CD8-positive, alpha-beta memory T cell (primary cell): ENCODE data around the gene OMA1. TPM values are rescaled to one million over a fixed set of nuclear protein-coding genes. Genes with fewer than 3 reads are reported as not detected.
"Not testable (repeated sequence)": the region's sequence is repeated elsewhere in the genome, so short reads cannot be mapped to it uniquely, and the experiment has no call there.

Experiments used
- CTCF ChIA-PET: fragments of 350-600 bp; sonication (Branson Sonifier 250); formaldehyde crosslinking; loops from one replicate; lab custom pipeline; 2021; ENCODE audit warnings: antibody characterized with exemption; lab: Charles Lee
- POLR2A ChIA-PET: fragments of 350-600 bp; sonication (Branson Sonifier 250); formaldehyde crosslinking; loops from one replicate; lab custom pipeline; 2021; ENCODE audit warnings: antibody characterized with exemption; lab: Charles Lee
- DNase-seq, 5 donors: peaks; one replicate each; pipeline versions ENCODE4 v3.0.0 to v3.0.0-alpha.2; 2020 to 2022; ENCODE audit warnings: mixed read lengths in 1 of 5
- H3K27ac ChIP-seq: one replicate; pipeline ENCODE4 v1.7.0; 2013; ENCODE audit warnings: low read depth, mild to moderate bottlenecking, low read length, moderate library complexity
- H3K27me3 ChIP-seq: 2 replicates; pipeline ENCODE4 v1.7.0; 2013; ENCODE audit warnings: low read length, mild to moderate bottlenecking; ENCODE audit not compliant: insufficient read depth, poor library complexity, severe bottlenecking
- H3K36me3 ChIP-seq: 2 replicates; pipeline ENCODE4 v1.7.0; 2013; ENCODE audit warnings: mild to moderate bottlenecking, low read length, moderate library complexity; ENCODE audit not compliant: insufficient read depth
- H3K4me1 ChIP-seq: 2 replicates; pipeline ENCODE4 v1.7.0; 2013; ENCODE audit warnings: mild to moderate bottlenecking, low read length, moderate library complexity; ENCODE audit not compliant: insufficient read depth
- H3K4me3 ChIP-seq: 2 replicates; pipeline ENCODE4 v1.7.0; 2013; ENCODE audit warnings: mild to moderate bottlenecking, low read length
- H3K9me3 ChIP-seq: 2 replicates; pipeline ENCODE4 v1.7.0; 2013; ENCODE audit warnings: mild to moderate bottlenecking, low read length
- H3K27ac Mint-ChIP-seq, 8 donors: one replicate each; pipeline ENCODE4 v1.8.0; 2020 to 2021; ENCODE audit warnings: mixed read lengths in 8 of 8, mild to moderate bottlenecking in 6 of 8, inconsistent platforms in 3 of 8, moderate library complexity in 3 of 8
- H3K27me3 Mint-ChIP-seq, 2 donors: one replicate each; pipeline ENCODE4 v1.8.0; 2020 to 2021; ENCODE audit warnings: mixed read lengths in 2 of 2, mild to moderate bottlenecking in 1 of 2, moderate library complexity in 1 of 2
- H3K36me3 Mint-ChIP-seq, 3 donors: one replicate each; pipeline ENCODE4 v1.8.0; 2020 to 2021; ENCODE audit warnings: mixed read lengths in 3 of 3, inconsistent platforms in 1 of 3, mild to moderate bottlenecking in 1 of 3
- H3K4me1 Mint-ChIP-seq, 3 donors: one replicate each; pipeline ENCODE4 v1.8.0; 2020 to 2021; ENCODE audit warnings: mixed read lengths in 3 of 3, inconsistent platforms in 1 of 3, mild to moderate bottlenecking in 1 of 3
- H3K4me3 Mint-ChIP-seq, 7 donors: one replicate each; pipeline ENCODE4 v1.8.0; 2020 to 2021; ENCODE audit warnings: mixed read lengths in 7 of 7, mild to moderate bottlenecking in 6 of 7, moderate library complexity in 4 of 7, inconsistent platforms in 2 of 7
- H3K9me3 Mint-ChIP-seq, 5 donors: one replicate each; pipeline ENCODE4 v1.8.0; 2020 to 2022; ENCODE audit warnings: mixed read lengths in 5 of 5, mild to moderate bottlenecking in 3 of 5, moderate library complexity in 2 of 5, inconsistent platforms in 1 of 5
- polyA plus RNA-seq: library from polyadenylated mRNA; unstranded; fragments of 300-500 nt; fragmentation: Illumina TruSeq; gene quantifications from one replicate; pipeline ENCODE4 v1.2.3, GENCODE V29; 2021
- total RNA-seq, 2 experiments: library from RNA; stranded (reverse); gene quantifications; one replicate each; pipeline ENCODE4 v1.2.3, GENCODE V29; 2021

OMA1 gene
- total and polyA plus RNA-seq, 3 experiments from 2014 or later: 15.9 to 40.5 (median 17.6) TPM

DNA sequence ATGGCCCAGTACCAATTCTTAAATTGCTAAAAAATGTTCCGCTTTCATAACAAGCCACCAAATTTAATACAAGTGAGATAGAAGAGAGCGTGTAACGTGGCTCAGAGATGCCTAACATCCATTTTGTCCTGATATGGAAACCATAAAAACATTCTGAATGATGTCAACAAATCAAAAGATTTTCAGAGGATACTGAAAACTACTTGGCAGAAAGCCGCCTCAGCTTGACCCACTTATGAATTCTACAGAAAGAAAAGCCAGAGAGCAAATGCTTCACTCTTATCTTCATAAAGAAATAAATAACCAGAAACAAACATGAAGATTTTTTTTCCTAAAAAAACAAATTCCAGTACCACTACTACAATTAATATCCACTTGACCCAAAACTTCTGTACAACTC lies 41.2 kb downstream of the OMA1 start:
- H3K36me3 Mint-ChIP-seq: peaks cover 17 to 72% (median 41%) of the 10 kb centered on the region in 3 donors
- Histone ChIP-seq H3K4me3 (no peak overlapping the region), H3K4me1 (no peaks in the 10 kb centered on the region), H3K9me3 (no peaks in the 10 kb centered on the region), H3K27ac (no peak overlapping the region), H3K27me3 (no peaks in the 10 kb centered on the region), H3K36me3 (peaks cover 21% of the 10 kb centered on the region)
- H3K27ac Mint-ChIP-seq: no peak overlapping the region
- DNase-seq: no peak
- no peaks in the 10 kb centered on the region for H3K9me3 Mint-ChIP-seq
- CTCF ChIA-PET: interaction anchor here (1.7 kb wide), 1 partner anchor 10 kb away, joined by 5 read pairs; no protein-coding TSS in a partner anchor
- H3K4me1 Mint-ChIP-seq: peaks cover 10 to 21% (median 15%) of the 10 kb centered on the region in 3 donors
- H3K27me3 Mint-ChIP-seq: no peaks in the 10 kb centered on the region
- POLR2A ChIA-PET: no interaction called here
- H3K4me3 Mint-ChIP-seq: no peak overlapping the region

DNA sequence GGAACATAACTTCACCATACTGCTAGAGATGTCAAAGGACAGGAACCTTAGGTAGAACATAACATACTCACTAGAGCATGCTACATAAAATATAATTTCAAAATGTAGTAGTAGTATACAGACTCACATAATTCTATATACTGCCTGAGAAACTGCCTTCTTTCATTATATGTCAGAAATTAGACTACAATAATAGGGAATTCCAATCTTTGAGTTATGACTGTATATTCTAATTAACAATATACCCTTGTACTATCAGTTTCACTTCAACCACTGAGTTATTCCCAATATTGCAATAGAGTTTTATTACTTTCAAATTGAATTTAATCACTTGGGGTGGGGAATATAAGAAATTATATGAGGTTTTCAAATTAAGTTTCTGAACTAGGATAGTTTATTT lies 44.0 kb downstream of the OMA1 start:
- Histone ChIP-seq H3K9me3 (no peaks in the 10 kb centered on the region), H3K27me3 (no peaks in the 10 kb centered on the region), H3K4me3 (no peak overlapping the region), H3K27ac (no peak overlapping the region), H3K36me3 (peaks cover 21% of the 10 kb centered on the region), H3K4me1 (no peaks in the 10 kb centered on the region)
- Mint-ChIP-seq H3K4me3 (no peak overlapping the region), H3K4me1 (peaks cover 13 to 19% (median 14%) of the 10 kb centered on the region in 3 donors), H3K27ac (no peak overlapping the region), H3K9me3 (no peaks in the 10 kb centered on the region), H3K27me3 (no peaks in the 10 kb centered on the region), H3K36me3 (peaks cover 17 to 62% (median 33%) of the 10 kb centered on the region in 3 donors)
- CTCF ChIA-PET: interaction anchor here (1.2 kb wide), 1 partner anchor 150 kb away, joined by 3 read pairs; no protein-coding TSS in a partner anchor
- DNase-seq: no peak
- POLR2A ChIA-PET: no interaction called here

DNA sequence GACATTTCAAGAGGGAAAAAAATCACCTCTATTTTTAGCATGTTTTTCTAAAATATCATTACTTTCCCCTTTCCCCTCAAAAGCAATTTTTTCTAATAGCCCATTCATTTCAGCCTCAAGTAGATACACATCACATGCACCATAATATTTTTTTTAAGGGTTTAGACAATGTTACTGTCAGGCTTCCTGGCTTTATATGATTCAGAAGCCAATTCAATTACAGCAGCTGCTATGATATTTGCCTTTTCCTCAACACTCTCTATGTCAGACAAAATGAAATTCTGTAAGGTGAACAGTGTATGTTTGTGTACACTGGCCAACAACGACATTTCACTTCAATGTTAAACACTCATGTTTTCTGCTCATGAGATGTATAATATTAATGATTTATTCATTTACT lies 46.5 kb downstream of the OMA1 start:
- no peaks in the 10 kb centered on the region for H3K27me3 Mint-ChIP-seq
- peaks cover 29 to 74% (median 35%) of the 10 kb centered on the region in 3 donors for H3K36me3 Mint-ChIP-seq
- Histone ChIP-seq H3K27me3 (no peaks in the 10 kb centered on the region), H3K4me1 (no peaks in the 10 kb centered on the region), H3K27ac (no peak overlapping the region), H3K4me3 (no peak overlapping the region), H3K9me3 (no peaks in the 10 kb centered on the region), H3K36me3 (peaks cover 22% of the 10 kb centered on the region)
- no peak for DNase-seq
- H3K4me3 Mint-ChIP-seq: no peak overlapping the region
- H3K9me3 Mint-ChIP-seq: peaks cover 0 to 4% (median under 1%) of the 10 kb centered on the region in 5 donors
- ChIA-PET CTCF (no interaction called here), POLR2A (no interaction called here)
- H3K27ac Mint-ChIP-seq: peak overlapping the region in 1 of 8 donors; percentile 51
- H3K4me1 Mint-ChIP-seq: peaks cover 13 to 19% (median 14%) of the 10 kb centered on the region in 3 donors

DNA sequence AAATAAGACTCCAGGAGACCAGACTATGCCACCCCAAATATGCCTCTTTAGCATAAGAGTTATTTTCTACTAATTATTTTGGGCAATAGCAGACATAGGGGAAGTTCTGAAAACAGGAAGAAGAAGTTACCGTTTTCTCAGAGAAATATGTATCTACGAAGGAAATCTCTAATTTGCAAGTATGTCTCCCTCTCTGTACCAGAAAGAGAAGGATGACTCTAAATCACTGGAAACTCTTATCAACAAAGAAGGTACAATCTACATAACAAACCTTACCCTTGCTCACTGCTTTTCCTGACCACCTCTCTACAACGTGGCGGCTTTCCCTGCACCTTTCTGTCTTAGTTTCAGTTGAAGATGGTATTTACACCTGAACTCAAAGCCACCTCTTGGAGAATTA lies 49.0 kb downstream of the OMA1 start:
- Histone ChIP-seq H3K36me3 (peaks cover 8% of the 10 kb centered on the region), H3K4me1 (no peaks in the 10 kb centered on the region), H3K27ac (no peak overlapping the region), H3K4me3 (no peak overlapping the region), H3K27me3 (no peaks in the 10 kb centered on the region), H3K9me3 (no peaks in the 10 kb centered on the region)
- POLR2A ChIA-PET: no interaction called here
- CTCF ChIA-PET: no interaction called here
- H3K27me3 Mint-ChIP-seq: no peaks in the 10 kb centered on the region
- no peak overlapping the region for H3K4me3 Mint-ChIP-seq
- H3K4me1 Mint-ChIP-seq: peaks cover 7 to 15% (median 15%) of the 10 kb centered on the region in 3 donors
- H3K27ac Mint-ChIP-seq: no peak overlapping the region
- peaks cover 0 to 4% (median 1%) of the 10 kb centered on the region in 5 donors for H3K9me3 Mint-ChIP-seq
- DNase-seq: no peak
- peaks cover 22 to 56% (median 24%) of the 10 kb centered on the region in 3 donors for H3K36me3 Mint-ChIP-seq

DNA sequence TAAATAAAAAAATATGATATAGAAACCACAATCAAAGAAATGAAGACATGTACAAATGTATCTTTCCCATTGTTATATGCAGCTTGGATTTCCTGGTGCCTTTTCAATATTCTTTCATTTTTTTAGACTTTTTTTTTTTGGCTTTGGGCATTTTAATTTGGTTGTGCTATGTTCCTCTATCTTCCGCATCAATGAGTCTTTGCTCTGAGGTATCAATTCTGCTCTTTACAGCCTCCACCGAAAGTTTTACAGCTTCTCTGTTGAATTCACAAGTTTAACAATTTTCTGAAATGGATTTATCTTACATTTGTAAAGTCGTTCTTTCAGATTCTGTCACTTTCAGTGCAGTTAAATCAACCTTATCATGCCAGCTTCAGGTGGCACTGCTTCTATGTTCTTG lies 50.5 kb downstream of the OMA1 start:
- H3K4me3 Mint-ChIP-seq: no peak overlapping the region
- ChIA-PET POLR2A (no interaction called here), CTCF (no interaction called here)
- Histone ChIP-seq H3K9me3 (no peaks in the 10 kb centered on the region), H3K4me3 (no peak overlapping the region), H3K27ac (no peak overlapping the region), H3K27me3 (no peaks in the 10 kb centered on the region), H3K4me1 (no peaks in the 10 kb centered on the region), H3K36me3 (peaks cover 4% of the 10 kb centered on the region)
- H3K4me1 Mint-ChIP-seq: peaks cover 6 to 13% (median 11%) of the 10 kb centered on the region in 3 donors
- peaks cover 0 to 4% (median 1%) of the 10 kb centered on the region in 5 donors for H3K9me3 Mint-ChIP-seq
- no peaks in the 10 kb centered on the region for H3K27me3 Mint-ChIP-seq
- no peak overlapping the region for H3K27ac Mint-ChIP-seq
- H3K36me3 Mint-ChIP-seq: peaks cover 26 to 53% (median 26%) of the 10 kb centered on the region in 3 donors
- DNase-seq: no peak

DNA sequence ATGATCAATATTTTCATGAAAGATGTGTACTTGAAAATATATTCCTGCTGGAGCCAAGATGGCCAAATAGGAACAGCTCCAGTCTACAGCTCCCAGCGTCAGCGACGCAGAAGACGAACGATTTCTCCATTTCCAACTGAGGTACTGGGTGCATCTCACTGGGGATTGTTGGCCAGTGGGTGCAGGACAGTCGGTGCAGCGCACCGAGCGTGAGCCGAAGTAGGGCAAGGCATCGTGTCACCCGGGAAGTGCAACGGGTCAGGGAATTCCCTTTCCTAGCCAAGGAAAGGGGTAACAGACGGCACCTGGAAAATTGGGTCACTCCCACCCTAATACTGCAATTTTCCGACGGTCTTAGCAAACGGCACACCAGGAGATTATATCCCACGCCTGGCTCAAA lies 57.6 kb downstream of the OMA1 start:
- H3K27ac ChIP-seq, POLR2A ChIA-PET, H3K9me3 ChIP-seq, H3K4me3 Mint-ChIP-seq, H3K27me3 ChIP-seq, H3K4me3 ChIP-seq, H3K36me3 ChIP-seq, DNase-seq, H3K9me3 Mint-ChIP-seq, CTCF ChIA-PET, H3K4me1 ChIP-seq, H3K27me3 Mint-ChIP-seq: not testable (repeated sequence)
- H3K36me3 Mint-ChIP-seq: peaks cover 9 to 52% (median 27%) of the 10 kb centered on the region in 3 donors
- H3K4me1 Mint-ChIP-seq: peaks cover 20 to 33% (median 26%) of the 10 kb centered on the region in 3 donors
- H3K27ac Mint-ChIP-seq: peak overlapping the region in 1 of 8 donors; percentile 46

DNA sequence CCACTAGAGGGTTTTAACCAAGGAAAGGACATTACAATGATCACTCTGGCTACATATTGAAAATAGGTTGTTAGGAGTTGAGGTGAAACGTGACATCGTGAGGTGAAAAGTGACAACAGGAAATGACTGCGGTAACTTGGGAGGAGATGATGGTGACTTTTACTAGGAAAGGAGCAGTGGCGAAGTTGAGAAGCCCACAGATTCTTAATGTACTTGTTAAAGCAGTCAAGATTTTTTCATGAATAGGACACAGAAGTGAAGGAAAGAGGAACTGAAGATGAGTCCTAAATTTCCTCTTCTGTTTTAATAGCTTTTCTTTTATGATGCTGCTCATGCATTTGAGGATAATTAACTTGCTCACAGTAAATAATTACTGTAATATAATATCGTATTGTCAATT lies 59.5 kb downstream of the OMA1 start:
- H3K27me3 Mint-ChIP-seq: no peaks in the 10 kb centered on the region
- H3K4me1 Mint-ChIP-seq: peaks cover 17 to 27% (median 21%) of the 10 kb centered on the region in 3 donors
- peak overlapping the region in 4 of 8 donors; percentile 0 to 95 (median 66) for H3K27ac Mint-ChIP-seq
- DNase-seq: no peak
- POLR2A ChIA-PET: no interaction called here
- peaks cover 7 to 62% (median 26%) of the 10 kb centered on the region in 3 donors for H3K36me3 Mint-ChIP-seq
- Histone ChIP-seq H3K27me3 (no peaks in the 10 kb centered on the region), H3K27ac (no peak overlapping the region), H3K4me3 (no peak overlapping the region), H3K4me1 (no peaks in the 10 kb centered on the region), H3K36me3 (no peaks in the 10 kb centered on the region), H3K9me3 (no peaks in the 10 kb centered on the region)
- peak overlapping the region in 3 of 7 donors; percentile 12 to 54 (median 22) for H3K4me3 Mint-ChIP-seq
- CTCF ChIA-PET: no interaction called here
- no peaks in the 10 kb centered on the region for H3K9me3 Mint-ChIP-seq

DNA sequence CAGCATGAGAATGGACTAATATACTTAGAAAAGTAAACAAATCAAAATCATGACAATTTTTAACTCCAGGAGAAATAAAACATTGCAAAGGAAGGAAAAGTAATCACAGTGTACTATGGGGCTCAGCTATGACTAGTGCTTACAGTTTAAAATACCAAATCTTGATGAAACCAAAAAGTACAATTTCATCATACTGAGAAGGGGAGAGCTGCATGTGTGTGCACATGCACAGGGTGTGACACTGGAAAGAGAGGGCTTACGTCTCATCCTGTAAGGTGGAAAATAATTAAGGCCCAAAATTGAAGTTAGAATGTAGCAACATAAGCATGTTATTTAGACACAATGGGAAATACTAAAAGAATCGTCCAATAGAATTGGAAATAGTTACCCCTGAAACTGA lies 64.6 kb downstream of the OMA1 start:
- H3K36me3 ChIP-seq: no peaks in the 10 kb centered on the region
- Mint-ChIP-seq H3K9me3 (no peaks in the 10 kb centered on the region), H3K36me3 (peaks cover 18 to 67% (median 34%) of the 10 kb centered on the region in 3 donors)

More for the DNA sequence above, 64.6 kb downstream of the OMA1 start:
- Histone ChIP-seq H3K9me3 (no peaks in the 10 kb centered on the region), H3K4me1 (no peaks in the 10 kb centered on the region), H3K27me3 (no peaks in the 10 kb centered on the region), H3K4me3 (no peak overlapping the region), H3K27ac (no peak overlapping the region)
- ChIA-PET CTCF (no interaction called here), POLR2A (no interaction called here)
- Mint-ChIP-seq H3K4me1 (peaks cover 5 to 13% (median 6%) of the 10 kb centered on the region in 3 donors), H3K4me3 (no peak overlapping the region), H3K27ac (peak overlapping the region in 1 of 8 donors; percentile 12), H3K27me3 (no peaks in the 10 kb centered on the region)
- DNase-seq: no peak
